HCEC 1CT (cell line): Measurements from ENCODE around the gene RGSL1.

ENCODE experiments used
- DNase-seq: peaks from one replicate; pipeline ENCODE4 v3.0.0-alpha.2; 2017

The RGSL1 gene

GRCh38 chr1:182552527-182552926 lies 102.6 kb downstream of the RGSL1 start:
- DNase-seq: no peak

DNA sequence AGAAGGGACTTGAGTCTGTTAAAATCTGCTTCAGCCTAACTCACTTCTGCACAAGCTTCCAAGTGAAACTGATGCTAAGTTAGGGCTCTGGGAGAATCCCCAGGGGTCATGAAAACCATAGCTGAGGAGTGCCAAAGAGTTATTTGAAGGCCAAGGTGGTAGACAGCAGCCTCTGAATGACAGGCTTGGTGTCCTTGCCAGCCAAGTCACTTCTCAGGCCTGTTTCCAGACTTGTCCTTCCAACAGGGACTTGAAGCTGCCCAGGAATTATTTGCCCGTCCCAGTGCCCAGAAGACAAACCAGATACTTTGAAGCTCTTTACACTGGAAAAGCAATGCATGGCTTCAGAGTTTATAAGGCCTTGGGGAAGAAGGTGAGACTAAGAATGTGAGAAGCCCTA lies 105.5 kb downstream of the RGSL1 start:
- DNase-seq: no peak

- no peak for DNase-seq
Observed at GRCh38 chr1:182556279-182556678, 106.3 kb downstream of the RGSL1 start.

- DNase-seq: no peak
Observed at GRCh38 chr1:182560392-182560984, 110.5 kb downstream of the RGSL1 start.

GRCh38 chr1:182561456-182561855 lies 111.5 kb downstream of the RGSL1 start:
- no peak for DNase-seq

GRCh38 chr1:182563095-182563494 lies 113.1 kb downstream of the RGSL1 start:
- no peak for DNase-seq

DNA sequence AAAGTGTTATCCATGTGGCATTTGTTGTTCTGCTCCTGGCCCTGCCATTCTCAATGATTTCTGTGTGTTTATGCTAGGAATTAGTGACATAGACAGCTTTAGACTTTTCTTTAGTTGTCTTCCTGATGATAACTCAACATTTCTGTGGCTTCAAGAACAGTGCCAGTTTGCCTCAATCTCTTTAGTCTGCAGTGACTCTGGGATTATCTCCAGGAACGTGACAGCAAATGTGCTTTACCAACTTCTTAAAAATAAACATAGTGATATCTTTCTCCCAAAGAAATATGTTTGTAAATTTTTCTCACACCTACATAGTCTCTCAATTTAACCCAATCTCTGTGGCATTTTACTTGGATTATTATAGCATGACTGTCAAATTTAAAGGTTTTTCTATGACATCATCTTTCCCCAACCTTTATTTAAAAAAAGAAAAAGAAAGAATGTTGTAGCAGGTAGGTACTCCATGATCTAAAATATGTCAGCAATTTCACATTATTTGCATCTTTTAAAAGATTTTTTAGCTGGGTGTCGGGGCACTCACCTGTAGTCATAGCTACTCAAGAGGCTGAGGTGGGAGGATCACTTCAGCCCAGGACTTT lies 114.6 kb downstream of the RGSL1 start:
- no peak for DNase-seq

GRCh38 chr1:182565537-182565936 lies 115.6 kb downstream of the RGSL1 start:
- DNase-seq: no peak

DNA sequence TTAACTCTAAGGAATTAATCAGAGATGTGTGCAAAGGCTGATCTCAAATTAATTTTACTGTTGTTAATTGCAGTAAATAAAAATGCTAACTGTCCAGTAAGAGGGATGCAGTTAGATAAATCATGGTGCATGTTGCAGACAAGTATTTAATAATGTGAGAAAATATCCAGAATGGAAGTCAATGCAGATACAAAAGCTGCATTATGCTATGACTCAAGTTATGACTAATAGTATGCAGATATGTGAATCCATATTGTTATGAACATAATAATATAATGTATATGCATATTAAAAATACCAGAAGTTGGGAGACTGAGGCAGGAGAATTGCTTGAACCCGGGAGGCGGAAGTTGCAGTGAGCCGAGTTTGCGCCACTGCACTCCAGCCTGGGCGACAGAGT lies 117.7 kb downstream of the RGSL1 start:
- no peak for DNase-seq

- DNase-seq: no peak
Observed at GRCh38 chr1:182568647-182569284, 118.8 kb downstream of the RGSL1 start.

DNA sequence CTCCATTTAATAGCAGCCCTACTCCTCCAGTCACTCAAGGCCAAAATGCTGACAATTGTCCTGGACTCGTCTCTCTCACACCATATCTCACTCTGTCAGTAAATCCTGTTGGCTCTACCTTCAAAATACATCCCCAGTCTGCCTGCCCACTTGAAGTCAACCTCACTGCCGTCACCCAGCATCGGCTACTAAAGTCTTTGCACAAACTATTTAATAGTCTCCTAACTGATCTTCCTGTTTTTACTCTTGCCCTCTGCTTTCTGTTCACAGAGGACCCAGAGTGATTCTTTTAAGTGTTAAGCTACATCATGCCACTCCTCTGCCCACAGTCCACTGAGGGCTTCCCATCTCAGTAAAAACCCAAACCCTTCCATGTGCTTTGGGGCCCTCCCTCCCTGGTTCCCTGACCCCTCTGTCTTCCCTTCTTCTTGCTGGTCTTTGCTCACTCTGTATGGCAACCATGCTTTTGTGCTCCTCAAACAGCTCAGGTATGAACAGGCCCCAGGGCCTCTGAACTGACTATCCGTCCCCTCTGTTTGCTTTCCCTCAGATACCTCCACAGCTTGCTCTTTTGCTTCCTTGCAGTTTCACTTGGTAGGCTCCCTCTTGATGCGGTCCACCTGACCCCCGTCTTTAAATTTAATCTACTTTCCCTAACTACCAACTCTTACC lies 120.1 kb downstream of the RGSL1 start:
- no peak for DNase-seq

GRCh38 chr1:182570611-182570970 lies 120.6 kb downstream of the RGSL1 start:
- no peak for DNase-seq

DNA sequence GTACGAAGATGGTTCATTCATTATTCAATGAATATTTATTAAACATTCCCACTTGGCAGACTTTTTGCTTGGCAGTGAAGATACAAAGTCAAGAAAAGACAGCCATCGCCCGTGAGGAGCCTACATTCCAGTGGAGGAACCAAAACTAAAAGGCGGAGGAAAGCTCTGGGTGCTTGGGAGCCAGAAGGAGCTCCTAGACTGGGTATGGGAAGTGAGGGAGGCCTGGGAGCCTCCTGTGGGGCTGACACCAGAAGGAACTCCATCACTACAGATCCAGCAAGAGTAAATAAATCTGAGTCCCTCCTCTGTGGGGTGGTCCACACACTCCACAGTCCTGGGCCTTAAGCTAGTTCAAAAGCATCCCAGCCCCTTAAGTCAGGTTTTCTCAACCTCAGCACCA lies 124.2 kb downstream of the RGSL1 start:
- no peak for DNase-seq

GRCh38 chr1:182575540-182576149 lies 125.7 kb downstream of the RGSL1 start:
- DNase-seq: peak; percentile 65

DNA sequence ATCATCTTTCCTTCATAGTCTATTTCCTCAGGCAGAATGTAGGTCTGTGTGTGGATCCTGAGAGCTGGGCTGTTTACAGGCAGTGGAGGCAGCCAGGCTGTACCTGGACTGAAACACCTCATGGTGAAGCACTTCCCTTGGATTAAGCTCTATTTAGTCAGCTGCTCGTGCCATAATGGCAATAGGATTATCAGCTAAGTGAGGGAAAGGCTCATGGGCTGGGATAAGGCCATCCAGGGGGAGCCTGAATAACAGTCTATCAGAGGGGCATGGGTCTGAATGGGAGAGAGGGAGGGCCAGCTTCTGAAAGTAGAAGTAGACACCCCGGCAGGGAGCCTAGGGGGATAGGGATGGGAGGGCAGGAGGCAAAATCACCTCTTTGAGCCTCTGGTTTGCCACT lies 130.8 kb downstream of the RGSL1 start:
- no peak for DNase-seq

DNA sequence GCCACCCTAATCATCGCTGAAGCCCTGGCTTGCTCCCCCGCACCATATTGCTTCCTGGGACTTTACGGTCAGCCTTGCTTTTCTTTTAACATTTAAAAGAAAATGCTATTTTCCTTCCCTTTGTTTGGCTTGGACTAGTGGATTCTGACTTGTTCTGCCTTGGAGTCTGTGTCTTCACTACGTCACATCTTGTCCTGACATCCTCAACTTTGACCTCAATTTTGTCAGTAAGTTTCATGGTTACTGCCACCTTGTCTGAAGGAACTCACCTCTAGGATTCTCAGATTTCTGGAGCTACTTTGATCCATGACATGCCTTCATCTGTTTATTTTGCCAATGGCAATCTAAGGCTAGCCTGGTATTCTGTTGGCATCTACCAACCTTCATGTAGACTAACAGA lies 134.8 kb downstream of the RGSL1 start:
- DNase-seq: no peak

DNA sequence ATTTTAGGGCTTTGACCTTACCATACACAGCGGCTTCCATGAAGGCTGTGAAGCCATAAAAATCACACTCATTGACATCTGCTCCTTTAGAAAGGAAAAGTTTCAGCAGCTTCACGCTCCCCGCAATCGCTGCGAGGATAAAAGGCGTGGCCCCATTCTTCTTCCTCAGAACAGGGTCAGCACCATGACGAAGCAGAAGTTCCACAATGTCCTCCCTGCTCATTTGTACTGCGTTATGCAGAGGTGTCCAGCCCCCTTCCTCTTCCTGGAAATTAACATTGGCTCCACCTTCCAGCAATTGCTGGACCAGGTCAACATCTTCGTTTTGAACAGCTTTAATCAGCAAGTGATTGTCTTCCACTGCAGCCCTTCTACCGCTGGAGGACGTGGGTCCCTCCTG lies 136.4 kb downstream of the RGSL1 start:
- no peak for DNase-seq

GRCh38 chr1:182587093-182587492 lies 137.1 kb downstream of the RGSL1 start:
- DNase-seq: no peak

GRCh38 chr1:182587666-182588499 lies 137.9 kb downstream of the RGSL1 start:
- DNase-seq: no peak

DNA sequence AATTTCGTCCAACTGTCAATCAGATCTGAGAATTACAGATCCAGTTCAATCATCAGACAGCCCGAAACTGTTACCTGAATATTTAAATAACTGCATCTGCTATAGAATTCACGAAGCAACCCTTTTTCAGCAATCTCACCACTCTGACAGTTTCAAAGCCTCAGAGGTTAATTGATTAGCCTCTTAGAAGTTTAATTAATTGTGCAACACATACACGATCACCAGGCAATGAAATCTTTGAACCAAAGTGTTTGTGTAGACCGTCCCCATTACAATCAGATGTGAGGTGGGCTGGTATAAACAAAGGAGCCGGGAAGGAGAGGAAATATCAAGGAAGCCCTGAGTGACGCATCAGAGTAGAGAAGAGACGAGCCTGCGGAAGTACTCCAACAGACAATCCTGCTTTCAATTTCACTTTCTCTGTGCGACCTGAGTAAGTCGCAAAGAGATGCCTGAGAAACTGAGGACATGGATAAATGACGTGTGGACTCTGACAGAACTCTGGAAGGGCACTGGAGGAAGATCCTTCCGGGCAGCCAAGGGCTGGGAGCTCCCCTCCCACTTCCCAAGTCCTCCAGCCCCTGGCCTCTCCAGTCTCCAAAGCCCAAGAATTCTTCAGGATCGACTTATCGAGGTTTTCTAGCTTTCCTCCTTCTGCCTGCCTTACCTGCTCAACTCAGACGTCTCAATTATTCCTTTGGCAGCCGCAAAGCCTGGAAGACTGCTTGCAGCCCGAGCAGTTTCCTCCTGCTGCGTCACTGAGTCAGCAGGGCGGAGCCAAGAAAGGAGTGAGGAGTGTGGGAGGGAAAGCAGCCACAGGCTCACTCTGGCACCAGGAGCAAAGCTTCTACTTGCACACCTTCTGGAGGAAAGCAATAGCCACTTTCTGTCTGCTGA lies 138.8 kb downstream of the RGSL1 start, which contains the start of gene RNASEL:
Gene RNASEL, minus strand, starts transcription at position 757 of the 897 bp plus-strand sequence. CDS start 2,450 bp downstream, outside the sequence.
- DNase-seq: peak; percentile 65

- DNase-seq: no peak
Observed at GRCh38 chr1:182589520-182589919, 139.6 kb downstream of the RGSL1 start.

- DNase-seq: no peak
Observed at GRCh38 chr1:182589931-182590330, 140.0 kb downstream of the RGSL1 start.
